ENCODE measurements around the gene TSPAN2. TPM values are rescaled to one million over a fixed set of nuclear protein-coding genes. Genes with fewer than 3 reads are reported as not detected.

The TSPAN2 gene
- total RNA-seq, 1 experiment from 2014 or later: 26.5 TPM

GRCh38 chr1:115052454-115053083 lies 36.7 kb downstream of the TSPAN2 start:
- Histone ChIP-seq H3K9me2 (ENCODE audit: insufficient read depth) (no peaks in the 10 kb centered on the region), H3F3A (ENCODE audit: insufficient read depth, low read depth) (no peaks in the 10 kb centered on the region), H3K79me2 (ENCODE audit: low read depth) (no peaks in the 10 kb centered on the region), H3K4me2 (no peak overlapping the region), H2AFZ (no peak overlapping the region), H3K4me1 (replicated peaks; ENCODE audit: insufficient read depth) (no peaks in the 10 kb centered on the region), H3K27ac (no peak overlapping the region), H3K36me3 (ENCODE audit: low read depth) (peaks cover 62% of the 10 kb centered on the region), H3K27me3 (ENCODE audit: insufficient read depth, low read depth) (no peaks in the 10 kb centered on the region), H4K20me1 (ENCODE audit: insufficient read depth) (no peaks in the 10 kb centered on the region), H3K4me3 (no peak overlapping the region), H3K9me3 (ENCODE audit: insufficient read depth, low read depth) (no peaks in the 10 kb centered on the region)
- POLR2A ChIA-PET (ENCODE audit: unreplicated experiment): interaction anchor here (0.7 kb wide), 1 partner anchor 83 kb away, joined by 3 read pairs; no protein-coding TSS in a partner anchor
- intact Hi-C loops (cut with micrococcal nuclease; ENCODE audit: unreplicated experiment): loop anchor here (2.0 kb wide), 1 partner anchor 74 kb away; no protein-coding TSS in a partner anchor
- CTCF ChIA-PET: interaction anchor here (0.6 to 1.0 kb wide), 5 partner anchors 16 to 543 kb away, joined by 3 to 4 read pairs (median 3); no protein-coding TSS in a partner anchor
- BruUV-seq (replicated peaks): no TSS peak
- TF ChIP-seq CTCF (conservative IDR thresholded peaks at IDR 0.05): peak; percentile 99
- TF ChIP-seq EZH2 (IDR thresholded peaks at IDR 0.05; ENCODE audit: low read depth): no peak
- peak; percentile 48 to 56 for DNase-seq

GRCh38 chr1:115051850-115052249 lies 37.5 kb downstream of the TSPAN2 start:
- TF ChIP-seq CTCF (conservative IDR thresholded peaks at IDR 0.05) (no peak), EZH2 (IDR thresholded peaks at IDR 0.05; ENCODE audit: low read depth) (no peak)
- CTCF ChIA-PET: no interaction called here

GRCh38 chr1:115046751-115047150 lies 42.6 kb downstream of the TSPAN2 start:
- POLR2A ChIA-PET (ENCODE audit: unreplicated experiment): no interaction called here
- CTCF ChIA-PET: no interaction called here
- no TSS peak for BruUV-seq (replicated peaks)

More at GRCh38 chr1:115051850-115052249, 37.5 kb downstream of the TSPAN2 start:
- POLR2A ChIA-PET (ENCODE audit: unreplicated experiment): no interaction called here
- Histone ChIP-seq H3K9me3 (ENCODE audit: insufficient read depth, low read depth) (no peaks in the 10 kb centered on the region), H4K20me1 (ENCODE audit: insufficient read depth) (no peaks in the 10 kb centered on the region), H3K4me3 (no peak overlapping the region), H3F3A (ENCODE audit: insufficient read depth, low read depth) (peaks cover 3% of the 10 kb centered on the region; the same call in 1 of the 2 replicates), H2AFZ (no peak overlapping the region), H3K27me3 (ENCODE audit: insufficient read depth, low read depth) (no peaks in the 10 kb centered on the region), H3K79me2 (ENCODE audit: low read depth) (no peaks in the 10 kb centered on the region), H3K4me1 (replicated peaks; ENCODE audit: insufficient read depth) (no peaks in the 10 kb centered on the region), H3K27ac (no peak overlapping the region), H3K36me3 (ENCODE audit: low read depth) (peaks cover 55% of the 10 kb centered on the region), H3K4me2 (no peak overlapping the region), H3K9me2 (ENCODE audit: insufficient read depth) (no peaks in the 10 kb centered on the region)
- no peak for DNase-seq
- no TSS peak for BruUV-seq (replicated peaks)
- intact Hi-C loops (cut with micrococcal nuclease; ENCODE audit: unreplicated experiment): loop anchor here (2.0 kb wide), 1 partner anchor 73 kb away; no protein-coding TSS in a partner anchor

More at GRCh38 chr1:115046751-115047150, 42.6 kb downstream of the TSPAN2 start:
- Histone ChIP-seq H3K4me3 (no peak overlapping the region), H3K79me2 (ENCODE audit: low read depth) (no peaks in the 10 kb centered on the region), H3K27ac (peak overlapping the region; percentile 11; the same call in 1 of the 2 replicates), H3K4me1 (replicated peaks; ENCODE audit: insufficient read depth) (no peaks in the 10 kb centered on the region), H3K9me2 (ENCODE audit: insufficient read depth) (peaks cover 10% of the 10 kb centered on the region; the same call in 1 of the 2 replicates), H3K9me3 (ENCODE audit: insufficient read depth, low read depth) (no peaks in the 10 kb centered on the region; the same call in 1 of the 2 replicates), H3F3A (ENCODE audit: insufficient read depth, low read depth) (peaks cover 3% of the 10 kb centered on the region; the same call in 1 of the 2 replicates), H4K20me1 (ENCODE audit: insufficient read depth) (no peaks in the 10 kb centered on the region), H2AFZ (no peak overlapping the region), H3K27me3 (ENCODE audit: insufficient read depth, low read depth) (no peaks in the 10 kb centered on the region), H3K36me3 (ENCODE audit: low read depth) (peaks cover 40% of the 10 kb centered on the region; the same call in 1 of the 2 replicates), H3K4me2 (no peak overlapping the region)
- no peak for DNase-seq
- TF ChIP-seq CTCF (conservative IDR thresholded peaks at IDR 0.05) (no peak), EZH2 (IDR thresholded peaks at IDR 0.05; ENCODE audit: low read depth) (no peak)
- intact Hi-C loops (cut with micrococcal nuclease; ENCODE audit: unreplicated experiment): no loop called here

Data from PC-9 (cell line).